ENCODE results near the gene RAB11FIP4.

DNA sequence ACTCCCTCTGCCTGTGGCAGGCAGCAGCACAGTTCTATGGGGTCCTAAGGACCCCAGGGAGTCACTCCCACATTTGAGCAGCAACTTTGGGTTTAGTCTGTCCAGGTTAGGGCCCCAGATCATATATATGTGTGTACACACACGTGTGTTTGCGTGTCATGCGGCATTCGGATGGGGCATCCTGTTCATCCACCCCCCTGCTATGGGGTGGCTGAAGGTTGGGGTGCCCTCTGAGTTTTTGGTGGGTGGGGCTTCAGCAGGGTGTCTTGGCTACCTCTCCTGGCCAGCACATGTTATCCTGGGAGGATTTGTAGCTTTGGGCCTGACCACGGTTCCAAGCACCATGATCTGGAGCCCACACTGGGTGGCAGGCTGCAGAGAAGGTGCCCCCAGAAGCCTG is 100.7 kb downstream of the RAB11FIP4 start:
- TF ChIP-seq, protein P1, sequence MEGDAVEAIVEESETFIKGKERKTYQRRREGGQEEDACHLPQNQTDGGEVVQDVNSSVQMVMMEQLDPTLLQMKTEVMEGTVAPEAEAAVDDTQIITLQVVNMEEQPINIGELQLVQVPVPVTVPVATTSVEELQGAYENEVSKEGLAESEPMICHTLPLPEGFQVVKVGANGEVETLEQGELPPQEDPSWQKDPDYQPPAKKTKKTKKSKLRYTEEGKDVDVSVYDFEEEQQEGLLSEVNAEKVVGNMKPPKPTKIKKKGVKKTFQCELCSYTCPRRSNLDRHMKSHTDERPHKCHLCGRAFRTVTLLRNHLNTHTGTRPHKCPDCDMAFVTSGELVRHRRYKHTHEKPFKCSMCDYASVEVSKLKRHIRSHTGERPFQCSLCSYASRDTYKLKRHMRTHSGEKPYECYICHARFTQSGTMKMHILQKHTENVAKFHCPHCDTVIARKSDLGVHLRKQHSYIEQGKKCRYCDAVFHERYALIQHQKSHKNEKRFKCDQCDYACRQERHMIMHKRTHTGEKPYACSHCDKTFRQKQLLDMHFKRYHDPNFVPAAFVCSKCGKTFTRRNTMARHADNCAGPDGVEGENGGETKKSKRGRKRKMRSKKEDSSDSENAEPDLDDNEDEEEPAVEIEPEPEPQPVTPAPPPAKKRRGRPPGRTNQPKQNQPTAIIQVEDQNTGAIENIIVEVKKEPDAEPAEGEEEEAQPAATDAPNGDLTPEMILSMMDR (IDR thresholded peaks at IDR 0.05; ENCODE audit: low read depth, low read length, missing input control) = no peak
- TF ChIP-seq, protein P2, sequence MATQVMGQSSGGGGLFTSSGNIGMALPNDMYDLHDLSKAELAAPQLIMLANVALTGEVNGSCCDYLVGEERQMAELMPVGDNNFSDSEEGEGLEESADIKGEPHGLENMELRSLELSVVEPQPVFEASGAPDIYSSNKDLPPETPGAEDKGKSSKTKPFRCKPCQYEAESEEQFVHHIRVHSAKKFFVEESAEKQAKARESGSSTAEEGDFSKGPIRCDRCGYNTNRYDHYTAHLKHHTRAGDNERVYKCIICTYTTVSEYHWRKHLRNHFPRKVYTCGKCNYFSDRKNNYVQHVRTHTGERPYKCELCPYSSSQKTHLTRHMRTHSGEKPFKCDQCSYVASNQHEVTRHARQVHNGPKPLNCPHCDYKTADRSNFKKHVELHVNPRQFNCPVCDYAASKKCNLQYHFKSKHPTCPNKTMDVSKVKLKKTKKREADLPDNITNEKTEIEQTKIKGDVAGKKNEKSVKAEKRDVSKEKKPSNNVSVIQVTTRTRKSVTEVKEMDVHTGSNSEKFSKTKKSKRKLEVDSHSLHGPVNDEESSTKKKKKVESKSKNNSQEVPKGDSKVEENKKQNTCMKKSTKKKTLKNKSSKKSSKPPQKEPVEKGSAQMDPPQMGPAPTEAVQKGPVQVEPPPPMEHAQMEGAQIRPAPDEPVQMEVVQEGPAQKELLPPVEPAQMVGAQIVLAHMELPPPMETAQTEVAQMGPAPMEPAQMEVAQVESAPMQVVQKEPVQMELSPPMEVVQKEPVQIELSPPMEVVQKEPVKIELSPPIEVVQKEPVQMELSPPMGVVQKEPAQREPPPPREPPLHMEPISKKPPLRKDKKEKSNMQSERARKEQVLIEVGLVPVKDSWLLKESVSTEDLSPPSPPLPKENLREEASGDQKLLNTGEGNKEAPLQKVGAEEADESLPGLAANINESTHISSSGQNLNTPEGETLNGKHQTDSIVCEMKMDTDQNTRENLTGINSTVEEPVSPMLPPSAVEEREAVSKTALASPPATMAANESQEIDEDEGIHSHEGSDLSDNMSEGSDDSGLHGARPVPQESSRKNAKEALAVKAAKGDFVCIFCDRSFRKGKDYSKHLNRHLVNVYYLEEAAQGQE (IDR thresholded peaks at IDR 0.05) = no peak
- TF ChIP-seq SP1 (IDR thresholded peaks at IDR 0.05) (no peak), YY1 (IDR thresholded peaks at IDR 0.05) (no peak), GABPA (IDR thresholded peaks at IDR 0.05 in 1 of 2, conservative IDR thresholded peaks at IDR 0.05 in 1 of 2) (no peak), TAF1 (conservative IDR thresholded peaks at IDR 0.05) (no peak)
- TF ChIP-seq, protein P3, sequence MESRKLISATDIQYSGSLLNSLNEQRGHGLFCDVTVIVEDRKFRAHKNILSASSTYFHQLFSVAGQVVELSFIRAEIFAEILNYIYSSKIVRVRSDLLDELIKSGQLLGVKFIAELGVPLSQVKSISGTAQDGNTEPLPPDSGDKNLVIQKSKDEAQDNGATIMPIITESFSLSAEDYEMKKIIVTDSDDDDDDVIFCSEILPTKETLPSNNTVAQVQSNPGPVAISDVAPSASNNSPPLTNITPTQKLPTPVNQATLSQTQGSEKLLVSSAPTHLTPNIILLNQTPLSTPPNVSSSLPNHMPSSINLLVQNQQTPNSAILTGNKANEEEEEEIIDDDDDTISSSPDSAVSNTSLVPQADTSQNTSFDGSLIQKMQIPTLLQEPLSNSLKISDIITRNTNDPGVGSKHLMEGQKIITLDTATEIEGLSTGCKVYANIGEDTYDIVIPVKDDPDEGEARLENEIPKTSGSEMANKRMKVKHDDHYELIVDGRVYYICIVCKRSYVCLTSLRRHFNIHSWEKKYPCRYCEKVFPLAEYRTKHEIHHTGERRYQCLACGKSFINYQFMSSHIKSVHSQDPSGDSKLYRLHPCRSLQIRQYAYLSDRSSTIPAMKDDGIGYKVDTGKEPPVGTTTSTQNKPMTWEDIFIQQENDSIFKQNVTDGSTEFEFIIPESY (IDR thresholded peaks at IDR 0.05) = no peak

Measured in liver (tissue), 3 donors.